COLO829 (cell line): Measurements from ENCODE around the gene UBA7.
"Not testable (repeated sequence)": the region's sequence is repeated elsewhere in the genome, so short reads cannot be mapped to it uniquely, and the experiment has no call there.

Experiments used
- DNase-seq: peaks from one replicate; pipeline ENCODE4 v3.0.0; 2012; ENCODE audit warnings: low spot score

UBA7 gene

GRCh38 chr3:49813497-49814174 is at the start of gene UBA7:
Gene UBA7, minus strand, starts transcription at chr3:49813953. Its CDS starts 166 bp downstream, at chr3:49813787.
- peak; percentile 78 for DNase-seq

- no peak for DNase-seq
Observed at GRCh38 chr3:49859576-49860305, 46.0 kb upstream of the UBA7 start.

GRCh38 chr3:49856181-49857005 is 42.6 kb upstream of the UBA7 start, which contains the start of gene TRAIP:
Gene TRAIP, minus strand, starts transcription at chr3:49856564. Its CDS starts 111 bp downstream, at chr3:49856453.
- DNase-seq, result peak; percentile 100

GRCh38 chr3:49855662-49856061 is 41.9 kb upstream of the UBA7 start:
- DNase-seq, result no peak

- no peak for DNase-seq
Observed at GRCh38 chr3:49845694-49846093, 31.9 kb upstream of the UBA7 start.

GRCh38 chr3:49844464-49845183 is 30.9 kb upstream of the UBA7 start:
- no peak for DNase-seq

GRCh38 chr3:49842843-49843517 is 29.2 kb upstream of the UBA7 start:
- no peak for DNase-seq

GRCh38 chr3:49841806-49842205 is 28.1 kb upstream of the UBA7 start:
- DNase-seq, result no peak

- no peak for DNase-seq
Observed at GRCh38 chr3:49841126-49841696, 27.5 kb upstream of the UBA7 start.

- DNase-seq, result no peak
Observed at GRCh38 chr3:49840388-49840787, 26.6 kb upstream of the UBA7 start.

GRCh38 chr3:49839193-49839809 is 25.5 kb upstream of the UBA7 start:
- DNase-seq, result peak; percentile 81

- DNase-seq, result no peak
Observed at GRCh38 chr3:49831341-49831740, 17.6 kb upstream of the UBA7 start.

- peak; percentile 94 for DNase-seq
Observed at GRCh38 chr3:49826016-49826415, 12.3 kb upstream of the UBA7 start.

GRCh38 chr3:49823131-49823530 is 9.4 kb upstream of the UBA7 start:
- DNase-seq, result not testable (repeated sequence)

- no peak for DNase-seq
Observed at GRCh38 chr3:49812916-49813496, 747 bp downstream of the UBA7 start.

GRCh38 chr3:49807431-49808114 is 6.2 kb downstream of the UBA7 start:
- DNase-seq, result no peak

- DNase-seq, result no peak
Observed at GRCh38 chr3:49806850-49807249, 6.9 kb downstream of the UBA7 start.

GRCh38 chr3:49805897-49806701 is 7.7 kb downstream of the UBA7 start:
- DNase-seq, result no peak

GRCh38 chr3:49805367-49805782 is 8.4 kb downstream of the UBA7 start:
- no peak for DNase-seq
